ENCODE results near the gene COL4A2.

Gene COL4A2

GRCh38 chr13:110272651-110273050, 34.4 kb upstream of the COL4A2 start:
- no peak for DNase-seq

- no peak for DNase-seq
Measured at GRCh38 chr13:110273254-110273653, 33.8 kb upstream of the COL4A2 start.

GRCh38 chr13:110274687-110275086, 32.4 kb upstream of the COL4A2 start:
- DNase-seq: no peak

GRCh38 chr13:110275931-110276552, 31.0 kb upstream of the COL4A2 start:
- no peak for DNase-seq

GRCh38 chr13:110276553-110276950, 30.5 kb upstream of the COL4A2 start:
- no peak for DNase-seq

GRCh38 chr13:110277357-110277975, 29.6 kb upstream of the COL4A2 start:
- DNase-seq: no peak

GRCh38 chr13:110278859-110279258, 28.2 kb upstream of the COL4A2 start:
- no peak for DNase-seq

- no peak for DNase-seq
Measured at GRCh38 chr13:110279684-110280083, 27.4 kb upstream of the COL4A2 start.

GRCh38 chr13:110280231-110280813, 26.8 kb upstream of the COL4A2 start:
- DNase-seq: peak; percentile 6

- no peak for DNase-seq
Measured at GRCh38 chr13:110280985-110281688, 25.9 kb upstream of the COL4A2 start.

GRCh38 chr13:110281736-110282135, 25.3 kb upstream of the COL4A2 start:
- no peak for DNase-seq

- no peak for DNase-seq
Measured at GRCh38 chr13:110282316-110282841, 24.7 kb upstream of the COL4A2 start.

- DNase-seq: no peak
Measured at GRCh38 chr13:110283736-110284517, 23.2 kb upstream of the COL4A2 start.

- no peak for DNase-seq
Measured at GRCh38 chr13:110284779-110285484, 22.2 kb upstream of the COL4A2 start.

GRCh38 chr13:110285991-110286832, 20.9 kb upstream of the COL4A2 start:
- no peak for DNase-seq

GRCh38 chr13:110286833-110287819, 20.0 kb upstream of the COL4A2 start:
- DNase-seq: no peak

- no peak for DNase-seq
Measured at GRCh38 chr13:110289174-110289573, 17.9 kb upstream of the COL4A2 start.

GRCh38 chr13:110289661-110290060, 17.4 kb upstream of the COL4A2 start:
- DNase-seq: no peak

GRCh38 chr13:110290153-110290552, 16.9 kb upstream of the COL4A2 start:
- no peak for DNase-seq

GRCh38 chr13:110290826-110291225, 16.3 kb upstream of the COL4A2 start:
- DNase-seq: no peak

Measured in activated CD4-positive, alpha-beta T cell treated with anti-CD3 and anti-CD28 coated beads, Interleukin-2, amount 50 U/mL, for 16 hours (primary cell).